Vagina (tissue), 2 donors: ENCODE results near the gene CACNA1C.

Experiments
- POLR2A ChIP-seq, 2 donors: fragments of 450-650 bp; IDR thresholded peaks; one replicate each; pipeline ENCODE4 v1.6.1; 2017; ENCODE audit warnings: antibody characterized with exemption in 2 of 2, mild to moderate bottlenecking in 2 of 2, moderate library complexity in 2 of 2
- POLR2AphosphoS5 ChIP-seq, 2 donors: sonication (generic); formaldehyde crosslinking; IDR thresholded peaks; one replicate each; pipeline ENCODE4 v1.9.0; 2017; ENCODE audit warnings: antibody characterized with exemption in 2 of 2, mild to moderate bottlenecking in 2 of 2, low read depth in 1 of 2; ENCODE audit not compliant: insufficient read depth in 1 of 2

- TF ChIP-seq POLR2AphosphoS5 (IDR thresholded peaks at IDR 0.05; ENCODE audit: insufficient read depth in 1 of 2, low read depth in 1 of 2) (no peak), POLR2A (IDR thresholded peaks at IDR 0.05) (no peak)
These were observed 281.9 kb downstream of the CACNA1C start for GRCh38 chr12:2334689-2335088.
